Measurements from ENCODE around the gene SPP2. TPM values are rescaled to one million over a fixed set of nuclear protein-coding genes. Genes with fewer than 3 reads are reported as not detected.

Gene SPP2
- total and polyA plus RNA-seq, 2 of the 8 experiments (the other 6 are each of a cell fraction or from before 2014, with no cell fraction given) = not detected

DNA sequence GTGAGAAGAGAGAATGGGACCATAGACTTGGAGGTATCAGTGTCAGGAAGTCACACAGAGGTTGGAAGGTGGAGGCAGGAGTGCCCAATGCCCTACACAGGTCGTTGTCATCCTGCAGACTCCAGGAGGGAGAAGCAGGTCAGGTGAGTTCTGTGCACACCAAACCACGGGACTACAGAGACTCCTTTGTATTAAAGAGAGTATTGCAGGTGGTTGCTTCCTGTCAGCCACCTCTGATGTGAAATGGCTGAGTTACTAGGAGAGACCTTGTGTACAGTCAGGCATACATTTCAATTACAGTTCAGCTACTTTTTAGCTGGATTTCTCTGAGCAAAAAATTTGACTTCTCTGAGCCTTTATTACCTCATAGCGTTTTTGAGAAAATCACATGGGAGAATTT is 51.6 kb downstream of the SPP2 start:
- no peak overlapping the region for H2BK15ac ChIP-seq (ENCODE audit: low read length)
- H3K36me3 ChIP-seq (ENCODE audit: control insufficient read depth in 2 of 4, insufficient read depth in 4 of 4, low read length in 3 of 4) = no peaks in the 10 kb centered on the region
- no peak overlapping the region for H3K56ac ChIP-seq (replicated peaks; ENCODE audit: insufficient read length, low read depth, low read length)
- H3K27ac ChIP-seq (ENCODE audit: low read depth, low read length) = no peak overlapping the region
- no peak overlapping the region for H4K91ac ChIP-seq (replicated peaks; ENCODE audit: insufficient read length, low read length)
- H3K18ac ChIP-seq (ENCODE audit: extremely low read depth, low read length) = no peak overlapping the region
- no peak overlapping the region for H2BK12ac ChIP-seq (ENCODE audit: low read depth, low read length)
- H4K8ac ChIP-seq (ENCODE audit: extremely low read depth, insufficient read depth, low read length) = no peak overlapping the region
- no peaks in the 10 kb centered on the region for H3K27me3 ChIP-seq (replicated peaks in 1 of 4; ENCODE audit: control insufficient read depth in 3 of 4, extremely low read depth in 1 of 4, insufficient read depth in 3 of 4, low read length in 3 of 4)
- CTCF ChIA-PET (ENCODE audit: partially characterized antibody) = interaction anchor here (0.8 kb wide), 1 partner anchor 120 kb away, joined by 3 read pairs; no protein-coding TSS in a partner anchor
- H3K4me2 ChIP-seq (ENCODE audit: insufficient read depth in 1 of 2, low read depth in 2 of 2, low read length in 2 of 2) = no peak overlapping the region
- DNase-seq (ENCODE audit: low read depth in 1 of 2, low spot score in 2 of 2) = no peak
- no peak overlapping the region for H3K4ac ChIP-seq (replicated peaks; ENCODE audit: insufficient read length, low read depth, low read length)
- no peak overlapping the region for H2BK5ac ChIP-seq (ENCODE audit: low read depth, low read length)
- H2BK20ac ChIP-seq (ENCODE audit: low read length) = no peak overlapping the region
- H2AK5ac ChIP-seq (ENCODE audit: low read depth, low read length) = no peak overlapping the region
- no peaks in the 10 kb centered on the region for H3K79me1 ChIP-seq (ENCODE audit: low read depth, low read length)
- TF ChIP-seq ASH2L (IDR thresholded peaks at IDR 0.05; ENCODE audit: low read length) = no peak
- TF ChIP-seq RAD21 (IDR thresholded peaks at IDR 0.05 in 1 of 2, conservative IDR thresholded peaks at IDR 0.05 in 1 of 2; ENCODE audit: low read depth in 2 of 2, low read length in 2 of 2) = peak; percentile 20 to 41; a peak in 3 of 4 replicates
- H2BK120ac ChIP-seq (replicated peaks; ENCODE audit: low read depth, low read length) = no peak overlapping the region
- POLR2A ChIA-PET (ENCODE audit: partially characterized antibody) = no interaction called here
- no peaks in the 10 kb centered on the region for H3K9me3 ChIP-seq (ENCODE audit: insufficient read depth in 2 of 2, low read depth in 1 of 2, low read length in 1 of 2)
- H3K4me1 ChIP-seq (replicated peaks in 1 of 4; ENCODE audit: control insufficient read depth in 3 of 4, insufficient read depth in 4 of 4, low read length in 3 of 4) = no peaks in the 10 kb centered on the region
- H3K14ac ChIP-seq (ENCODE audit: insufficient read length) = no peak overlapping the region
- H3K23me2 ChIP-seq (ENCODE audit: low read depth, low read length) = no peaks in the 10 kb centered on the region; the same call in 1 of the 2 replicates
- no peaks in the 10 kb centered on the region for H4K20me1 ChIP-seq (replicated peaks in 1 of 2; ENCODE audit: control insufficient read depth in 1 of 2, insufficient read depth in 2 of 2, low read length in 2 of 2)
- no peak overlapping the region for H3K4me3 ChIP-seq (ENCODE audit: extremely low read depth in 1 of 4, insufficient read depth in 2 of 4, low read depth in 3 of 4, low read length in 4 of 4)
- H3K79me2 ChIP-seq (ENCODE audit: control insufficient read depth in 1 of 2, insufficient read depth in 2 of 2, low read length in 2 of 2) = no peaks in the 10 kb centered on the region
- no peak overlapping the region for H2AFZ ChIP-seq (ENCODE audit: low read length)
- no peak overlapping the region for H4K5ac ChIP-seq (ENCODE audit: insufficient read length, low read depth, low read length)
- H3K9ac ChIP-seq (replicated peaks in 1 of 4; ENCODE audit: extremely low read depth in 1 of 4, low read depth in 3 of 4, low read length in 3 of 4) = no peak overlapping the region
- H3K23ac ChIP-seq (ENCODE audit: insufficient read length) = no peak overlapping the region
- no peak for FAIRE-seq
- 81% methylated on average over 3 of the region's 3 CpGs; no CpG with 5 or more reads in 1 of the 2 experiments for WGBS, 2 experiments (ENCODE audit: extremely low coverage in 1 of 2, insufficient coverage in 1 of 2, insufficient read length in 1 of 2, insufficient replicate concordance in 2 of 2, low coverage in 1 of 2, low lambda C conversion rate in 2 of 2, missing lambda C conversion rate in 1 of 2)

Measured in H1 (cell line).